Inferior parietal cortex (tissue), 1 donor: ENCODE measurements around the gene PRRC2B.
"Not testable (repeated sequence)": the region's sequence is repeated elsewhere in the genome, so short reads cannot be mapped to it uniquely, and the experiment has no call there.

Experiments used
- DNase-seq: peaks from one replicate; pipeline ENCODE4 v3.0.0-alpha.2; 2016; ENCODE audit errors: extremely low spot score

Gene PRRC2B

DNA sequence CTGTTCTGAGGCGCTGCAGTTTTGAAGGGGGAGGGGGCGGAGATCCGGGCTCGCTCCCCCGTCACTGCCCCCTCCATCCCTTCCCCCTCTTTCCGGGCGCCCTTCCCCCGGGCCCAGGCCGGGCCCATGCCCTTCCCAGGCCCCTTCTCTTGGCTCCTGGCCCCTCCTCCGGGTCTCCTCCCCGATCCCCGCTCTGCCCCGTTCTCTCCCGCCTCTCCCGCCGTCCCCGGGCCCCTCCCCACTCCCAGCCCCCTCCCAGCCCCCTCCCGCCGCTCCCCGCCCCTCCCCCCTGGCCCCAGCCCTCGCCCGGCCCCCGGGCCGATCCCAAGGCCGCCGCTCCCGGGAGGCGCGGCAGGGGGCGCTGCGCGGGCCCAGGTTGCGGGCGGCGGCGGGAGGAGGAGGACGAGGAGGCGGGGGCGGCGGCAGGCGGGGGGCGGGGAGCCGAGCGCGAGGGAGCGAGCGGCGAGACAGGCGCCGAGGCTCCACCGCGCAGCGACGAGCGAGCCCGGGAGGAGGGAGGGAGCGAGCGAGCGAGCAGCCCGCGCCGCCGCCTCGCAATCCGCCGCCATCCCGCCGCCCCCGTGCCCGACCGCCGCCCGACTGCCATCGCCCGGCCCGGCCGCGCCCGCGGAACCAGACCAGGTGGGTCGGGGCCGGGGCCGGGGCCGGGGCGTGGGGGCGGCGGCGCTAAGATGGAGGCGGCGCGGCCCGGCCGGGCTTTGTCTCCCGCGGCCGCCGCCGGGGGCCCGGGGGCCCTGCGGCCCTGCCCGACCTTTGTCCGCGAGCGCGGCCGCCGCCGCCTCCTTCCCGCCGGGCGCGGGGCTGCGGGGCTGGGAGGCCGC is at the start of gene PRRC2B:
Gene PRRC2B, plus strand, starts transcription at position 465 of the 842 bp plus-strand sequence. CDS start 36,059 bp downstream, outside the sequence.
- peak; percentile 69 for DNase-seq

DNA sequence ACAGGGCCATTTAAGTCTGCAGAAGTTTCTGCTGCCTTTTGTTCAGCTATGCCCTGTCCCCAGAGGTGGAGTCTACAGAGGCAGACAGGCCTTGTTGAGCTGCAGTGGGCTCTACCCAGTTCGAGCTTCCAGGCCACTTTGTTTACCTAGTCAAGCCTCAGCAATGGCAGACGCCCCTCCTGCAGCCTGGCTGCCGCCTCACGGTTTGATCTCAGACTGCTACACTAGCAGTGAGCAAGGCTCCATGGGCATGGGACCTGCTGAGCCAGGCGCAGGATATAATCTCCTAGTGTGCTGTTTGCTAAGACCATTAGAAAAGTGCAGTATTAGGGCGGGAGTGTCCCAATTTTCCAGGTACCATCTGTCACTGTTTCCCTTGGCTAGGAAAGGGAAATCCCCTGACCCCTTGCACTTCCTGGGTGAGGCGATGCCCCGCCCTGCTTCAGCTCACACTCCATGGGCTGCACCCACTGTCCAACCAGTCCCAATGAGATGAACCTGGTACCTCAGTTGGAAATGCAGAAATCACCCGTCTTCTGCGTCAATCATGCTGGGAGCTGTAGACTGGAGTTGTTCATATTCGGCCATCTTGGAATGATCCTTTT is 48.9 kb upstream of the PRRC2B start:
- not testable (repeated sequence) for DNase-seq

DNA sequence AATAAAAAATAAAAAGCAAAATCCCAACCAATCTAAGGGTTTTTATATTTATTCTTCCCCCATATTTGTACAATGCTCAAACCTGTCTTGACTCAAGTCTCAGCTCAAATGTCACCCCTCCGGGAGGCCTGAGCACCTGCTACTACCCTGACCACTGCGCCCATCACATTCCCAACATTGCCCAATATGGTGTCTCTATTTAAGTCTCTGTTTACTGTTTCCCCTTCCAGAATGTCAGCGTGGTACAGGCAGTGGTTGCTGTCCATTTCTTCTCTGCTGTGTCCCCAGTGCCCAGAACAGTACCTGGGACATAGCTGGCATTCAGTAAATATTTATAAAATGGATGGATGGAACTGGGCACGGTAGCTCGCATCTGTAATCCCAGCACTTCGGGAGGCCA is 47.3 kb upstream of the PRRC2B start:
- no peak for DNase-seq

DNA sequence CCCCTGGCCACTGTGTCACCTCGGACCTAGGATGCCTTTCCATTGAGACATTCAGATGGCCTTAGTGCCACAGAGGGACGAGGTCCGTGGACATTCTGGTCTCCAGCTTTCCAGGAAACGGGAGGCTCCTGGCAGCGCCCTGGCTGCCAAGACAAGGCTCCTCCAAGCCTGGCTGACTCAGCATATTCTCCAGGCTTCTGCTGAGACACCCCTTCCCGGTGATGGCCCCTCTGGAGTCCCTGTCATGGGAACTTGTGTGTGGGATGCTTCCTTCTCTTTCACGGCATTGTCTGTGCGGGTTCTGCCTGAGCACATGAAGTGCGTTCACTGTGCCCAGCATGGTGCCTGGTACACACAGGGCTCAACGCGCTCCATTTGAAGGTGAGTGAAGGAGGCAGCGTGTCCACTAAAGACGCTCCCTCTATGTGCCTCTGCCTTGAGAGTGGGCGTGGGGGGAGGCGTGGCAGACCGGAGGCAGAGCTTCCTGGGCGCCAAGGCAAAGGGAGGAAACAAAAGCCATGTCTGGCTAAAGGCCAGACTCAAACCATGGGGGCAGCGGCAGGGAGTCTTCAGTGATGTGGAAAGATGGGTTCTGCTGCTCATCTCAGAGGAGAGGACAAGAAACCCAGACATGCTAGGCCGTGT is 46.4 kb upstream of the PRRC2B start:
- DNase-seq = no peak

DNA sequence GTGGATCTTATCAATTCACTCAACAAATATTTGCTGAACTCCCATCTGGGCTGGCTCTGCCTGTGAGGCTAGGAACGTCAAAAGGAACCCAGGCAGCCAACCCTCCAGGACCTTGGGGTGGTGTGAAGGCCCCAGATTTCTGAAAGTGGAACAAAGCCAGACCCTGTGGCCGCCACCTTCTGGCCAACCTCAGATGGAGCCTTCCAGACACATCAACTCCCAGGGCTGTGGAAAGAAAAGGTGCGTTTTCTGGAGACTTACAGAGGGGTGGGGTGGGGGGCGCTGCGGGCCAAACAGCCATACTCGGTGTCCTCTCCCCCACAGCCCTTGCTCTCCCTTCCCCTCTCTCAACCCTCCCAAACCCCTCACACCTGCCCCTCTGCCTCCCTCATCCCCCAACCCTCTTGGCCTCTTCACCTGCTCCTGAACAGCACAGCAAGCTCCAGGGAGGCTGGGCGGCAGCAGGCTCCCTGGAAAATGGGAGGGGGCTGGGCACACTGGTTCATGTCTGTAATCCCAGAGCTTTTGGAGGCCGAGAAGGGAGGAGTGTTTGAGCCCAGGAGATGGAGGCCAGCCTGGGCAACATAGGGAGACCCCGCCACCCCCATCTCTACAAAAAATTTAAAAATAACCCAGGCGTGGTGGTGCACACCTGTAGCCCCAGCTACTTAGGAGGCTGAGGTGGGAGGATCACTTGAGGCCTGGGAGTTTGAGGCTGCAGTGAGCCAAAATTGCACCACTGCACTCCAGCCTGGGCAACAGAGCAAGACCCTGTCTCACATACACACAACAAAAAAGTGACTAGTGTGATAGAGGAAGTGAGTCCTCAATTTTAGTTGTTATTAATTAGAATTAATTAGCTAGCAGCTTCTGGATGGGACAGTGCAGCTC is 45.0 kb upstream of the PRRC2B start:
- no peak for DNase-seq

DNA sequence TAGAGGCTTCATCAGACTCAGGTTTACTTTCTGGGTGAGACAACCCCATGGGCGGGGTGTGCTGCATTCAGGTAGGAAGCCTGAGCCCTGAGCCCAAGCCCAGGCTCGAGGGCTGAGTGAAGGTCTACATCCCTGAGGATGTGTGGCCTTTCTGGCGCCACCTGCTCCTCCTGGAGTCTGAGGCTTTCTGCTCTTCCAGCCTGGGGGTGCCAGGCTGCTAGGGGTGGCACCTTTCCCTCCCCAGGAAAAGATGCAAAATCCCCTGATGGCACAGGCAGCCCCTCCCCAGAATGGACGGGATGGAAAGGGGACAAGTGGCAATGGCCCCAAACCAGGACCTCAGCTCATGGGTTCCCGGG is 44.4 kb upstream of the PRRC2B start:
- no peak for DNase-seq

DNA sequence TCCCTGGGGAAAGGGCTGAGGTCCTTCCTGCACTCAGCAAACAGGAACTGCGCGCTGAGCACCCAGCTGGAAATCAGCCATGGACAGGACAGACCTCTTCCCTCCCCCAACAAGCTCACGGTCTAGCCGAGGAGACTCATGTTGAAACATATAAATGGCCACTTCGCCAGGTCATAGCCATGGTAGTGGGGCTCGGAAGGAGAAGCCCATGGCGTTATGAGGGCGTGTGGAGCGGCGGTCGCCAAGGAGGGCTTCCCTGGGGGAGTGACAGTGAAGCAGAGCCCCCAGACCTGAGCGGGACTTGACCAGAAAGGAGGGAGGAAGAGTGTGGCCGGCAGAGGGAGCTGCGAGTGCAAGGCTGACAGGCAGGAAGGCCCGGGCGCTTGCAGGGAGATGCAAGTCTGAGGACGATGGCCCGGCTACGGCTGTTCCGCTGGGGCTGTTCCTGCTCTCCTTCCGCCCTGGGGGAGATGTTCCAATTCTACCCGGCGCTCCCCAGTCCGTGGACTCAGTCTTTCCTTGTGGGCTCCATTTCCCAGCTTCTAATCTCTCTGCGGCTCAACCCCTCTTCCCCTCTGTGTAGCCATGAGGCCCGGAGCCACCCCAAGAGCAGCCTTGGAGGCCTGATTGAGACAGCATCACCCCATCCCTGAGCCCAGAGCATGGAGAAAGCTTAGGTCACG is 43.9 kb upstream of the PRRC2B start:
- DNase-seq = peak; percentile 81

DNA sequence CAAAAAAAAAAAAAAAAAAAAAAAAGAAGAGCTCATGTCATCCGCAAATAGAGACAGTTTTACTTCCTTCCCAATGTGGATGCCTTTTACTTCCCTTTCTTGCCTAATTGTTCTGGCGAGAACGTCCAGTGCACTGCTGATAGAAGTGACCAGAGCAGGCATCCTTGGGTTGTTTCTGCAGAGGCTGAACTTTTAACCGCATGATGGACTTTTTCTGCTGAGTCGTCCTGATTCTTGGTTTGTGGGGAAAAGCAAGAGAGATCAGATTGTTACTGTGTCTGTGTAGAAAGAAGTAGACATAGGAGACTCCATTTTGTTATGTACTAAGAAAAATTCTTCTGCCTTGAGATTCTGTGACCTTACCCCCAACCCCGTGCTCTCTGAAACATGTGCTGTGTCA is 37.4 kb upstream of the PRRC2B start:
- DNase-seq = peak; percentile 32

DNA sequence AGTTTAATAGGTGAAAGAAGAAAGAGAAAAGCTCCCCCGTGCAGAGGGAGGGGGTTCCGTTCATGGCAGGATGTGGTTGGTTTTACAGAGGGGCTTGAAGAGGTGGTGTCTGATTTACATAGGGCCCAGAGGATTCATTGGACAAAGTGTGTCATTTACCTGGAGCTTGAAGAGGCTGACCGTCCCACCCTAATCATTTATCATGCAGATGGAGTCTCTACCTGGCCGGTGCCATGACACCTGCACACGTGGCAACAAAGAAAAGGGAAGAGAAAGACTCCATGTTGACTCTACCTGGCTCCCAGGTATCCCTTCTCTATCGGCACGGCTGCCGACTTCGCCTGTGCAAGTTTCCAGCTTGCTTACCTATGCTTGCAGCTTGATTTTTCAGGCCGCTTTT is 35.3 kb upstream of the PRRC2B start:
- DNase-seq = no peak

DNA sequence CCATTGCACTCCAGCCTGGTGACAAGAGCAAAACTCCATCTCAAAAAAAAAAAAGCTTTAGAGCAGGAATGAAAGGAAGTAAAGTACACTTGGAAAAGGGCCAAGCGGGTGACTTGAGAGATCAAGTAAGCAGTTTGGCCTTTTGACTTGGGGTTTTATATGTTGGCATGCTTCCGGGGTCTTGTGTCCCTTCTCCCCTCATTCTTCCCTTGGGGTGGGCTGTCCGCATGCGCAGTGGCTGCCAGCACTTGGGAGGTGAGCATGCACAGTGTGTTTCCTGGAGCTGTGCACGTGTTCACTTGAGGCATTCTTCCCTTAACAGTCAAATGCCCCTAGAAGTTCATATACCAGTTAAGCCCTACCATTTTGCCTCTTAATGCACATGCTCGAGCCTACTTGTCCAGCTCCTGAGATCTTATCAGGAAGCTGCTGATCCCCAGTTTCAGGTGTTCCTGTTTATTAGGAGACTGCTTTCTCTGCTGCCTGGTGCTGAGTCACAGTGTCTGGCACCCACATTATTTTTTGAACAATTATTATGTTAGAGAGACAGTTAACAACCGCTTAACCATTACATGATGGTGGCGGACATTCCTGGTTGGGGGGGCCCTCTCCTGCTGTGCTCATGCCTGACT is 32.6 kb upstream of the PRRC2B start:
- no peak for DNase-seq

DNA sequence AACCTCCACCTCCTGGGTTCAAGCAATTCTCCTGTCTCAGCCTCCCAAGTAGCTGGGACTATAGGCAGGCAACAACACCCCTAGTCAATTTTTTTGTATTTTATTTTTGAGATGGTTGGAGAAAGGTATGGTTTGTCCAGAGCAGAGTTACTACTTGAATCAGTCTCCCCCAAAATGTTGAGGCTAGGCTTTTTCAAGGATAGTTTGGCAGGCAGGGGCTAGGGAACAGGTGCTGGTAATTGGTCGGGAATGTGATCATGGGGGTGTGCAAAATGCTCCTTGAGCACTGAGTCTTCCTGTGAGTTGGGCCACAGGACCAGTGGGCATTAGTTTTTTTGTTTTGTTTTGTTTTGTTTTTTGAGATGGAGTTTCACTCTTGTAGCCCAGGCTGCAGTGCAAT is 28.3 kb upstream of the PRRC2B start:
- no peak for DNase-seq

DNA sequence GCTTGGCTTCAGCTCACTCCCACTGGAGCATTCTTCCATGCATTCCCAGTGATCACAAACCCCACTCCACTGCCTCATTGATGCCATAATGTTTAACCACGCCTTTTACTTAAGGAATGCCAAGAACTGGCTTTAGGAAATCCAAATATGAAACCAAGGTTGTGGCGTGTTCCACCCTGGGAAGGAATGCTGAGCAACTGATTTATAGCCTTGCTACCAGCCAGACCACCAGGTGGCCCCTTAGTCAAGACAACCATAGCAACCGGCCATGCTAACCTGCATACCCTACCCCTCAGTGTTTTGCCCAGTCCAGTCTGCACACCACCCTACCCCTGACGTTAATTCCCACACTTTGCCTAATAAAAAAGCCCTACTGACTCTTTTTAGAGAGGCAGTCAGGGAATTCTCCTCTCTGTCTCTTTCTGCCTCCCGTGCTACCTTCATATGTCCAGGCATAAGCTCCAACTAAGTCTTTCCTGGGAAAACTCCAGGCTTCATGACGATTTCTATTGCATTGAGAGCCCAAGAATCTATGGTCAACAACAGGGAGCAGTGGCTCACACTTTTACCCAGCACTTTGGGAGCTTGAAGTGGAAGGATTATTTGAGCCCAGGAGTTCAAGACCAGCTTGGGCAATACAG is 27.0 kb upstream of the PRRC2B start:
- no peak for DNase-seq

DNA sequence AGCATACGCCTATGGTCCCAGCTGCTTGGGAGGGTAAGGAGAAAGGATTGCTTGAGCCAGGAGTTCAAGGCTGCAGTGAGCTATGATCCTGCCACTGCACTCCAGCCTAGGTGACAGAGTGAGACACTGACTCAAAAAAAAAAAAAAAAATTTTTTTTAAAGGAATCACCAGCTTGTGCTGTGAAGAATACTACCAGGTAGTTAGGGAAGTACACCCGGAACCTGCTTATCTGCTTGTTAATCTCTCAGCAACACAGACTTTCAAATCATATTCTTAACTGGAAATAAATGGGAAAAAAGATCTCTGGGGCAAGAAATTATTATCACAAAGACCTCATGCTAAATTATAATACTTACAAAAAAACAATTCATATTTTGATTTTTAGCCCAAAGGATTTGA is 26.4 kb upstream of the PRRC2B start:
- no peak for DNase-seq

DNA sequence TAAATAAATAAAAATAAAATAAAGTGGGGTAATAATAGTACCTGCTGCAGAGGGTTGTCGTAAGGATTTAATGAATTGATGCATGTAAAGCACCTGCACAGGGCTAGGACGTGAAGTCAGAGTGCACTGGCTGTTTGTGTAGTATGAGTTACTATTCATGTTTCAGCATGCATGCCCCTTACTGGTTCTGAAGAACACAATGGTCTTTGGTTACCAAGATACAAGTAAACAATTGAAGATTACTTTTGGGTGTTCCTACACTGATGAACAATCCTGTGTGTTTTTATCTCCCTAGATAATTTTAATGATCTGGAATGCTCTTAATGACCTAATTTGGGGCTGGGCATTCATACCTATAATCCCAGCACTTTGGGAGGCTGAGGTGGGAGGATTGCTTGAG is 23.2 kb upstream of the PRRC2B start:
- DNase-seq = no peak

DNA sequence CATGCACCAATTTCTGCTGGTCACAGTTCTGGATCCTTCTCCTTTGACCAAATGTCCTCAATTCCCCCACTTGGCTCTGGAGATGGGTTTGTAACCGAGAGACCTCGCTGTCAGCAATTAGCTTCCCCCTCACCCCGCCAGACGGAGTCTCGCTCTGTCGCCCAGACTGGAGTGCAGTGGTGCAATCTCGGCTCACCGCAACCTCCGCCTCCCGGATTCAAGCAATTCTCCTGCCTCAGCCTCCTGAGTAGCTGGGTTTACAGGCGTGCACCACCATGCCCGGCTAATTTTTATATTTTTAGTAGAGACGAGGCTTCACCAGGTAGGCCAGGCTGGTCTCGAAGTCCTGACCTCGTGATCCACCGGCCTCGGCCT is 21.3 kb upstream of the PRRC2B start:
- not testable (repeated sequence) for DNase-seq

DNA sequence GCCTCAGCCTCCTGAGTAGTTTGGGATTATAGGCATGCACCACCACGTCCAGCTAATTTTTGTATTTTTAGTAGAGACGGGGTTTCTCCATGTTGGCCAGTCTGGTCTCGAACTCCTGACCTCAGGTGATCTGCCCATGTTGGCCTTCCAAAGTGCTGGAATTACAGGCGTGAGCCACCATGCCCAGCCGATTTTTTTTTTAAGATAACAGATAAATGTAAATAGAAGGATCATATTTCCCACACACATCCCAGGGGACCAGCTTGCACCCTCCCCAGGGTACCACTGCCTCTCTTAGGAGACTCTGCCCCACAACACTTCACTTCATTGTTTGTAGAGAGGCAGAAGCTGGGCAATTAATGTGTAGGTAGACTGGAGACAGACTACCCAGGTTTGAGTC is 19.2 kb upstream of the PRRC2B start:
- not testable (repeated sequence) for DNase-seq

DNA sequence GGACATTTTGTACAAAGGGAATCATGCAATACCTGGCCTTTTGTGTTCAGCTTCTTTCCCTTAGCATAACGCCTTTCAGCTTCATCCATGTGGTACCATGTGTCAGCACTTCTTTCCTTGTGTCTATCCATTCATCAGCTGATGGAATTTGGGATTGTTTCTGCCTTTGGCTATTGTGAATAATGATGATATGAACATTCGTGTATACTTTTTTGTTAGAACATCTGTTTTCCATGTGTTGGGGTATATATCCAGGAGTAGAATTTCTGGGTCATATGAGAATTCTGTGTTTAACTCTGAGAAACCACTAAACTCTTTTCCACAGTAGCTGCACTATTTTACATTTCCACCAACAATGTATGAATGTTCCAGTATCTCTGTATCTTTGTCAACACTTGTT is 14.8 kb upstream of the PRRC2B start:
- DNase-seq = no peak

DNA sequence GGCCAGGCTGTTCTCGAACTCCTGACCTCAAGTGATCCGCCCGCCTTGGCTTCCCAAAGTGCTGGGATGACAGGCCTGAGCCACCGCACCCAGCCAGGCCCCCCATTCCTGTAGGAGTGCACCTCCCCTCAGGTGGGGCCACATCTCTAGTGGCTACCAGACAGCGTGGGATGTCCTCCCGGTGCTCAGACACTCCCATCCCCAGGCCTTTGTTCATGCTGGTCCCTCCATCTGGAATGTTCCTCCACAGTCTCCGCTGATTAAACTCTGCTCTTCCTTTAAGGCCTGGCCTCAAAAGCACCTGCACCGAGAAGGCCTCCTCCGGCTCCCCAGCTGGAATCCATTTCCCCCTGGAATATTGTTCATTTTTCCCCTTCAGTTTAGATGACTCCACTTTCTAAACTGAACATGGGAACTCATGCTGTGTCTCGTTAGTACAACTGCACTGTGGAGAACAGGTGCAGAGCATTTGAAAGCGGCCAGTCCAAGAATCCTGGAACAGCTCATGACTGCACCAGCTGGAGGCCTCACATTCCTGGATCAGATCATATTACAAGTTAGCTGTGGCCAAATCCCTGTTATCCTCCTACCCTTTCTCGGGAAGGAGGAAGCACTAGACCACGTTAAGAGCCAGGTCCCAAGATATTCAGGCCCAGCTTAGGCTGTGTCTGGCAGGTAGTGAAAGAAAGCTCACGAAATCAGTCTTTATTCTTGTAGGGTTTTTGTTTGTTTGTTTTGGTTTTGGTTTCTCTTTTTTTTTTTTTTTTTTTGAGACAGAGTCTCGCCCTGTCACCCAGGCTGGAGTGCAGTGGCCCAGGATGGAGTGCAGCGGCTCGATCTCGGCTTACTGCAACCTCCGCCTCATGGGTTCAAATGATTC is 10.8 kb upstream of the PRRC2B start:
- peak; percentile 44 for DNase-seq

DNA sequence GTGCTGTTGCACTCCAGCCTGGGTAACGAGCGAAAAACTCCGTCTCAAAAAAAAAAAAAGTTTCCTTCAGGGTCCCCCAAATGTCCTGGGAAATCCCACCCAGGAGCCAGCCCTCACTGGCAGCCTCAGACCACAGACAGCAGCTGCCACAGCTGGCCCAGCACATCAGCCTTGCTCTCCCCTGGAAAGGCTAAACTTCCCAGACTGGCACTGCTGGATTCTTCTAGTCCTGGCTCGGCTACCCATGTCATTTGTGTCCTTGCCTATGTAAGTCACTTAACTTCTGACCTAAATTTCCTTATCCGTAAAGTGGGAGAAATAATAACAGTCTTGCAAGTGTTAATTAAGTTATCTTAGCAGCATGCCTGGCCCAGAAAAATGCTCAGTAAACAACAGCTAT is 8.6 kb upstream of the PRRC2B start:
- DNase-seq = no peak
